Measurements from ENCODE around the gene EXOC2. TPM values are rescaled to one million over a fixed set of nuclear protein-coding genes. Genes with fewer than 3 reads are reported as not detected.

Gene EXOC2
- total RNA-seq, 1 experiment from 2014 or later: 45.7 TPM

- Mint-ChIP-seq H3K27me3 (ENCODE audit: low read depth) (no peaks in the 10 kb centered on the region), H3K4me3 (no peak overlapping the region), H3K4me1 (peaks cover 34% of the 10 kb centered on the region), H3K27ac (no peak overlapping the region), H3K36me3 (peaks cover 32% of the 10 kb centered on the region), H3K9me3 (no peaks in the 10 kb centered on the region)
- DNase-seq (ENCODE audit: low spot score): no peak
- TF ChIP-seq ATF2 (CRISPR knock-in tag; IDR thresholded peaks at IDR 0.05; ENCODE audit: borderline replicate concordance, low read depth) (no peak), RORB (CRISPR knock-in tag; IDR thresholded peaks at IDR 0.05) (no peak), ZNF671 (CRISPR knock-in tag; IDR thresholded peaks at IDR 0.05) (no peak), USF2 (CRISPR knock-in tag; IDR thresholded peaks at IDR 0.05) (no peak), PREB (CRISPR knock-in tag; IDR thresholded peaks at IDR 0.05; ENCODE audit: borderline replicate concordance) (no peak)
- TF ChIP-seq, protein P1, sequence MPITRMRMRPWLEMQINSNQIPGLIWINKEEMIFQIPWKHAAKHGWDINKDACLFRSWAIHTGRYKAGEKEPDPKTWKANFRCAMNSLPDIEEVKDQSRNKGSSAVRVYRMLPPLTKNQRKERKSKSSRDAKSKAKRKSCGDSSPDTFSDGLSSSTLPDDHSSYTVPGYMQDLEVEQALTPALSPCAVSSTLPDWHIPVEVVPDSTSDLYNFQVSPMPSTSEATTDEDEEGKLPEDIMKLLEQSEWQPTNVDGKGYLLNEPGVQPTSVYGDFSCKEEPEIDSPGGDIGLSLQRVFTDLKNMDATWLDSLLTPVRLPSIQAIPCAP (CRISPR knock-in tag; IDR thresholded peaks at IDR 0.05): no peak
- CTCF ChIA-PET: interaction anchor here (2.1 kb wide), 1 partner anchor 101 kb away, joined by 5 read pairs; no protein-coding TSS in a partner anchor
- POLR2A ChIA-PET: no interaction called here
- ATAC-seq: no peak
Measured at GRCh38 chr6:620950-621349, 72.0 kb downstream of the EXOC2 start.

DNA sequence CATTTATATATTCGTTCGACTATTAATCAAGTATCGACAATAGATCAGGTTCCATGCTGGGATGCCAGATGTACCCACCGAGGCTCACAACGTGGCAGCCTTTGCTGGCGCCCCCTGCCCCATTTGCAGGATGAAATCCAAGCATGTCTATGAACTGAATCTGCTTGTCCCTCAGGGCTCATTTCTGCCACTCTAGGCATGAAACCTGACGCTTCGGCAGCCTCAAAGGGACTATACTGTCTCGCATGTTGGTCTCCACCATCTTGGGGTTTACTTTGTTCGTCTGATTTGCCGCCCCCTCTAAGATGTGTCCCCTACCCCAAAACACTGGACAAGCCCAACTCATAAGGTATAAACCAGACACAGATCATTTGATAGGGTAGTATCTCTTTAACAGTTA, 72.8 kb downstream of the EXOC2 start:
- peaks cover 40% of the 10 kb centered on the region for H3K36me3 Mint-ChIP-seq
- H3K4me1 Mint-ChIP-seq: peaks cover 26% of the 10 kb centered on the region
- ATAC-seq: no peak
- H3K27me3 Mint-ChIP-seq (ENCODE audit: low read depth): no peaks in the 10 kb centered on the region
- no peak for TF ChIP-seq ARID4B (CRISPR knock-in tag; IDR thresholded peaks at IDR 0.05; ENCODE audit: borderline replicate concordance)
- no peak for TF ChIP-seq USF1 (CRISPR knock-in tag; IDR thresholded peaks at IDR 0.05)
- TF ChIP-seq SMAD3 (CRISPR knock-in tag; IDR thresholded peaks at IDR 0.05; ENCODE audit: borderline replicate concordance): no peak
- TF ChIP-seq SOX15 (CRISPR knock-in tag; IDR thresholded peaks at IDR 0.05): no peak
- TF ChIP-seq, protein P2, sequence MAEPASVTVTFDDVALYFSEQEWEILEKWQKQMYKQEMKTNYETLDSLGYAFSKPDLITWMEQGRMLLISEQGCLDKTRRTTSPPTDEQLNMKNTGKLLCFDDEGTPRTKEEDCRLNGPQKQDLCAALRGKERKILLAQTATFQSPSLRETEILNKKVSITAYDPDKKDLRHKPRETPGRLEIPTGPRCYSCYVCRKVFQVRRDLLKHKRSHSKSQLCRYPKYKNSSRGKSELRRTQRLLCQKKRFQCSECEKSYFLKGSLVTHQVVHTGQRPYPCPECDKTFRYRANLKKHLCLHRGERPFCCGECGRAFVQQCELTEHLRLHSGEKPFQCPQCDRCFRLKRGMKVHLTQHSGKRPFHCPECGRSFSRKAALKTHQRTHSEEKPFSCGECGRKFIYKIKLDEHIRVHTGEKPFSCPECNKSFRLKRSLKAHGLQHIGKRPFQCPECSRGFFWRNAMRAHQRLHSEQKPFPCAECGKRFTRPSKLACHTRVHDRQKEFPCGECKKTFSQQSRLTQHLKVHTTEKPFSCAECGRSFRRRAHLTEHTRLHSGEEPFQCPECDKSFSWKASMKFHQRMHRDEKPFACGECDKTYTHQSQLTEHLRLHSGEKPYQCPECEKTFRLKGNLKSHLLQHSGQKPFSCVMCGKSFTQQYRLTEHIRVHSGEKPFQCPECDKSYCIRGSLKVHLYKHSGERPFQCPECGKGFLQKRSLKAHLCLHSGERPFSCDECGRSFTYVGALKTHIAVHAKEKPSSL (CRISPR knock-in tag; conservative IDR thresholded peaks at IDR 0.05): no peak
- TF ChIP-seq, protein P3, sequence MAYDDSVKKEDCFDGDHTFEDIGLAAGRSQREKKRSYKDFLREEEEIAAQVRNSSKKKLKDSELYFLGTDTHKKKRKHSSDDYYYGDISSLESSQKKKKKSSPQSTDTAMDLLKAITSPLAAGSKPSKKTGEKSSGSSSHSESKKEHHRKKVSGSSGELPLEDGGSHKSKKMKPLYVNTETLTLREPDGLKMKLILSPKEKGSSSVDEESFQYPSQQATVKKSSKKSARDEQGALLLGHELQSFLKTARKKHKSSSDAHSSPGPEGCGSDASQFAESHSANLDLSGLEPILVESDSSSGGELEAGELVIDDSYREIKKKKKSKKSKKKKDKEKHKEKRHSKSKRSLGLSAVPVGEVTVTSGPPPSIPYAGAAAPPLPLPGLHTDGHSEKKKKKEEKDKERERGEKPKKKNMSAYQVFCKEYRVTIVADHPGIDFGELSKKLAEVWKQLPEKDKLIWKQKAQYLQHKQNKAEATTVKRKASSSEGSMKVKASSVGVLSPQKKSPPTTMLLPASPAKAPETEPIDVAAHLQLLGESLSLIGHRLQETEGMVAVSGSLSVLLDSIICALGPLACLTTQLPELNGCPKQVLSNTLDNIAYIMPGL (CRISPR knock-in tag; IDR thresholded peaks at IDR 0.05): no peak
- no peak for TF ChIP-seq ERG (CRISPR knock-in tag; IDR thresholded peaks at IDR 0.05)
- no peak for TF ChIP-seq SMAD4 (CRISPR knock-in tag; IDR thresholded peaks at IDR 0.05)
- no peak for TF ChIP-seq ZNF317 (CRISPR knock-in tag; IDR thresholded peaks at IDR 0.05; ENCODE audit: borderline replicate concordance, low read depth)
- ChIA-PET POLR2A (no interaction called here), CTCF (interaction anchor here (2.1 kb wide), 1 partner anchor 102 kb away, joined by 5 read pairs; no protein-coding TSS in a partner anchor)
- H3K27ac Mint-ChIP-seq: no peak overlapping the region
- no peak for DNase-seq (ENCODE audit: low spot score)
- no peak overlapping the region for H3K4me3 Mint-ChIP-seq
- no peaks in the 10 kb centered on the region for H3K9me3 Mint-ChIP-seq

Data from WTC11 (cell line).